Middle frontal gyrus (tissue), 1 donor: Measurements from ENCODE around the gene SCLY.
"Not testable (repeated sequence)": the region's sequence is repeated elsewhere in the genome, so short reads cannot be mapped to it uniquely, and the experiment has no call there.

Source experiments
- DNase-seq: peaks from one replicate; pipeline ENCODE4 v3.0.0-alpha.2; 2015; ENCODE audit warnings: low spot score; ENCODE audit errors: extremely low spot score

Gene SCLY, protein sequence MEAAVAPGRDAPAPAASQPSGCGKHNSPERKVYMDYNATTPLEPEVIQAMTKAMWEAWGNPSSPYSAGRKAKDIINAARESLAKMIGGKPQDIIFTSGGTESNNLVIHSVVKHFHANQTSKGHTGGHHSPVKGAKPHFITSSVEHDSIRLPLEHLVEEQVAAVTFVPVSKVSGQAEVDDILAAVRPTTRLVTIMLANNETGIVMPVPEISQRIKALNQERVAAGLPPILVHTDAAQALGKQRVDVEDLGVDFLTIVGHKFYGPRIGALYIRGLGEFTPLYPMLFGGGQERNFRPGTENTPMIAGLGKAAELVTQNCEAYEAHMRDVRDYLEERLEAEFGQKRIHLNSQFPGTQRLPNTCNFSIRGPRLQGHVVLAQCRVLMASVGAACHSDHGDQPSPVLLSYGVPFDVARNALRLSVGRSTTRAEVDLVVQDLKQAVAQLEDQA

DNA sequence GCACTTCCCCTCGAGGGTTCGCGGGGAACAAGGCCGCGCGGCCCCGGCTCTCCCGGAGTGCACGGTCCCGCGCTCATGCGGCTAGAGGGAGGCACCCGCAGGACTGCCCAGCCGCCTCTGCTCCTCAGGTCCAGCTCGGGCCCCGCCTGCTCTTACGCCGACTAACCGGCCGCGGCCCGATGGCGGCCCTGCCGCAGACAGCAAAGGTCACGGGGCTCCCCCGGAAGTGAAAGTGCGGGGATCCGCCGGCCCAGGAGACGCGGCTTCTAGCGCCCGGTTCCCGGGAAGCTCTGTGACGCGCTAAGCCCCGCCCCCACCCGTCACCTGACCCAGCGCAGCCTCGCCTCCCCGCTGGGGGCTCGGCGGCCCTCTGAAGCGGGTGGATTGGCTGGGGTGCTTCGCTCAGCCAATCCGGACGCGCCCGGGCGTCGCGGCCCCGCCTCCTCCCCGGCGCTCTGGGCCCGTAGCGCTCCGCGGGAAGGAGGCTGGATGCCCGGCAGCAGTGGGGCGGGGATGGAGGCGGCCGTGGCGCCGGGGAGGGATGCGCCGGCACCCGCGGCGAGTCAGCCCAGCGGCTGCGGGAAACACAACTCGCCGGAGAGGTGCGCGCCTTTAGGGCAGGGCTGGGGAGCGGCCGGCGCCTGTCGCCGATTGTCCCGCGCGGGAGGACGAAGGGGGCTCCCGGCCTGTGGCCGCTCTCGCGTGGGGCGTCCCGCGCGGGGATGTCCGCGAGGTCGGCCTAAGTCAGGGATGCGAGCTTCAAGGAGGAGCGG, at the start of gene SCLY:
SCLY (plus strand) TSS at position 460 of the 773 bp plus-strand sequence; CDS start at position 514, 54 bp downstream.
- DNase-seq = peak; percentile 97

- DNase-seq = no peak
Measured at GRCh38 chr2:238013806-238014205, 47.0 kb upstream of the SCLY start.

DNA sequence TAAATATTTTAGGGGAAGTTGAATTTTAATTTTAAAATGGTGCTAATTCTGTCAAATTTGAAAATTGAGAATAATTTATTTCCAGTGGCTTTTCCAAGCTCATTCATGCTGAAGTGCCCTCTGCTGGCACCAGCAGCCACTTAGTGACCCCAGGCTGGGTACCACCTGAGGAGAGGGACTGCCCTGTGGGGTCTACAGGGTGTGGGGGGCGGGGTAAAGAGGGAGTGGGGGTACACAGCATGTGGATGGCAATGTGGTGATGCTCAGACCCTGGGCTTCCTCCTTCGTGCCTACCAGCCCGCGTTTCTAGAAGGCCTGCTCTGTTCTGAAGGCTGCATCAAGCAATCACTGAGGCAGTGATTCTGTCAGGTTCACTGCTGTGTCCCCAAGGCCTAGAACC, 45.1 kb upstream of the SCLY start:
- DNase-seq = no peak

DNA sequence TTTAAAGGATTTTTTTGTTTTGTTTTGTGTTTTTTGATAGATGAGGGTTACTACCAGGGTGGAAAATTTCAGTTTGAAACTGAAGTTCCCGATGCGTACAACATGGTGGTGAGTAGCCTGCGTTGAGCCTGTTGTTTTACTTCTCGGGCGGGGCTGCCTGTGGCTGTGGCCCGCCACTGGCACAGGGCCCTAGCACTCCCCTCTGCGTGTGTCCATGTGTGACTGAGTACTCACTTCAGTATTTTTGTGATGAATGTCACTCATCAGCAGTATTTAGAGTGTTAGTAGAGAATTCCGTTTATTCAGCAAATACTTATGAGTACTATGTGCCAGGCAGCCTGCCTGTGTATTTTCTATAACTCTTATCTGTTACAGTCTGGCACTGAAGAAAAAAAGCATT, 44.3 kb upstream of the SCLY start:
- DNase-seq = no peak

- DNase-seq = no peak
Measured at GRCh38 chr2:238019962-238020361, 40.8 kb upstream of the SCLY start.

GRCh38 chr2:238020816-238021215, 40.0 kb upstream of the SCLY start:
- DNase-seq = no peak

DNA sequence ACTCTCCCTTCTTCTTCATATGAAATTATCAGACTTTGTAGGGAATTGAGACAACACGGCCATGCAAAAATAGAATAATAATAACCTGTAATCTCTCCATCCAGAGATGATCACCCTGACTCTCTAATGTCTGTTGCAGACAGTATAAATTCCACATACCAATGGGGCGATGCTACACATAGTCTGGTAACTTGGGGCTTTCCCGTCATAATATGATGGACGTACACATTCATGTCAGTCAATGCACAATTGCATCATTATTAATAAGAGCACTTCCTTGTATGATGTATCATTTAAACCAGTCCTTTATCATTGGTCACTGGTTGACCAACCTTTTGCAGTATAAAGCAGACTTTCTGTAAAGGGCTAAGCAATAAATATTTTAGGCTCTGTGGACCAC, 39.5 kb upstream of the SCLY start:
- no peak for DNase-seq

- no peak for DNase-seq
Measured at GRCh38 chr2:238022594-238023157, 38.1 kb upstream of the SCLY start.

DNA sequence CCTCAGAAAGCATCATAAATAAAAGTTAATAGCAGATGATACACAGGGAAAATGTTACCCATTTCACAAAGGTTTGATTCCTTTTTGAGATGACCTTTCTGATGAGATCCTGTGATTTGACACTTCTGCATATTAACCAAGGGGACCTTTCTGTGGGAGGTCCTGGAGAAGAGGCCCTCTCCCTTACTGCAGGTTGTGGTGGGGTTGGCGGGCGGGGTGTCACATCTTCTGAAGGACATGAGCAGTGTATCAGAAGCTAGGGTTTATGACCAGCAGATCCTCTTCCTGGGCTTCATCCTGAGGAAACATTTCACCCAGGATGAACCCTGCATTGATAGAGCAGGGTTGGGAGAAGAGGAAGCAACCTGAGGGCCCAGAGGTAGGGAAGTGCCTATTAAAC, 37.2 kb upstream of the SCLY start:
- DNase-seq = no peak

DNA sequence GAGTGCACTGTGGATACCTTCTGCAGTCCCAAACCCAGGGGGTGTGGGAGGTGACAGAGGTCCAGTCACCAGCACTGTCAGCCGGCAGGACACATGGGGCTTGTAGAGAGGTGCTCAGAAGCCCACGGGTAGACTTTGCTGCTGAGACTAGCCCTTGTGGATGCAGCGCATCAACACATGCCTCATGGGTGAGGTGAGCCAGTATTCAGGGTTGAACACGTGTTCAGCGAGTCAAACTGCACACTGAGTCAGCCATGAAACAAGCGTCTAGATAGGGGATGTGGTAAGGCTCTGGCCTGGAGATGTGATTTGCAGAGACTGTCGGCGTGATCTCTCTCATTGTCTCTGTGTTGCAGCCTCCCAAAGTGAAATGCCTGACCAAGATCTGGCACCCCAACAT, 35.8 kb upstream of the SCLY start:
- no peak for DNase-seq

DNA sequence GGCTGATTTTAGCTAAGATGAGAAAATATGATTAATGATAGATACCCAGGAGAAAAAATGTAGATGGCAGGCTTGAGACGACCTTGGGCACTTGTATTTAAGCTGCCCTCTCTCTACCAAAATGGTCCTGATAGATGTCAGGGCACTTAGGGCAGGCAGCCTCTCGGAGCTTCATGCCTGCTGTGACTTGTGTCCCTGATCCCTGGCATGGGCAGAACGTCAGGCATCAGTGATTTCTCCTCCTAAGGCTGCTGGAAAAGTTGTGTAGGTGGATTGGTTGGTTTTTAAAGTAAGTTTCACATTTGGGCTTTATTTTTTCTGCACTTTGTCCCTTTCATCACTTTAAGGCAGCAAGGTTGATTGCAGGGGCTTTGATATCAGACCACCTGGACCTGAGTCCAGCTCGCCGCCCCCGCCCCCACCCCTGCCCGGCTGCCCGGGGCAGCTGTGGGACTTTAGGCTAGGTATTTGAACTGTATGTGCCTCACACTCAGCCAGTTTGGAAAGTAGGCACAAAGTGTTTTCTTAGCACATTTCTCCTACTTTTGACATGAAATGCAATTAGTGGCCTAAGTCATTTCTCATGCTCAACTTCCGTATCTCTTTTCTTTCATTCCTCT, 35.0 kb upstream of the SCLY start:
- DNase-seq = no peak

DNA sequence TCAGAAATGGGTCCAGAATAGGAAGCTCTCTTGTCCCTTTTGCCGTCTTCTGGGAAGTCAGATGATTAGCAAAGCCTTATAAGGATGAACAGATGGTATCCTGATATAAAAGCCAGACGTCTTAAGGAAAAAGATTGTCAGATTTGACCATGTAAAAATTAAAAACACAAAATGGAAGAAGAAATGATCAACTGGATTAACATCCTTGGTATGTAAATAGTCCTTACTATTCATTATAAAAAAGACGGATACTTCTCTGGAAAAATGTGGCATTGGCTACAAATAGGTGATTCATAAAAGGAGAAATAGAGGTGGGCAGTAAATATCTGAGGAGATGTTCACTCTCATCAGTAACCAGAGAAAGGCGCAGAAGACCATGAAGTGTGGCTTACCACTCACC, 33.7 kb upstream of the SCLY start:
- no peak for DNase-seq

DNA sequence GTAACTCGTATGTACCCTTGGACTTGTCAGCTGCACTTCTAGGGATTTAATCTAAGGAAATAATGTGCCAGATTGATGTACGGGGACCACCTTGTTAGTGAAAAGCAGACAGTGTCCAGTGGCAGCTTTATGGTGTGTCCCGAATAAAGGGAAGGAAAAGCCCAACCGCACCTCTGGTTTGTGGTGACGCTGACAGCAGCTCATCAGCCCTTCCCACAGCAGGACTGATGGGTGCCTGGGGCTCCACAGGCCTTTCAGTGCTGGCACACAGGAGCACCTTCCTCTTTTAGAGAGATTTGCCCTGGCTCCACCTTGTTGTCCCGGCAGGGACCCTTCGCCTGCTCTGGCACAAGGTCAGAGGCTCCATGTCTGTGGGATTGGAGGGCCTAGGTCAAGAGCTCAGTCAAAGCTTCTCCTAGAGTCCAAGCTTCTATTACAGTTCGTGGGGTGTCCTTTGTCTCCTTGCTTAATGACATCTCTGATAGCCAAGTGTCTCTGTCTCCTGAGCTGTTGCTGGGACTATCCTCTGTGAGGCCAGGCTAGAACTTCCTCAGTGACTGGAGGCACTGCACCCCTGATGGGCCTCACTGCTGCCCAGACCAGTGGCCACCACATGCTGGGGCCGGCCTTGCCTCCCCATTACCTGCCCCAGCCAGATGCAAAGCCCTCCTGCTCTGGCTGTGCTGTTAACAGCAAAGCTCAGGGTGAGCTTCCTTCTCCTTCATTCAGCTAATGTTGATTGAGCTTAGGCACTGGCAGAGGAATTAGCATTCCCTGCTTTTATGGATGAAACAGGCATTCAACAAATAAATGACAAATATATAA, 33.0 kb upstream of the SCLY start:
- no peak for DNase-seq

GRCh38 chr2:238029853-238030252, 30.9 kb upstream of the SCLY start:
- no peak for DNase-seq

GRCh38 chr2:238030422-238031155, 30.2 kb upstream of the SCLY start:
- no peak for DNase-seq

- no peak for DNase-seq
Measured at GRCh38 chr2:238031751-238032150, 29.1 kb upstream of the SCLY start.

DNA sequence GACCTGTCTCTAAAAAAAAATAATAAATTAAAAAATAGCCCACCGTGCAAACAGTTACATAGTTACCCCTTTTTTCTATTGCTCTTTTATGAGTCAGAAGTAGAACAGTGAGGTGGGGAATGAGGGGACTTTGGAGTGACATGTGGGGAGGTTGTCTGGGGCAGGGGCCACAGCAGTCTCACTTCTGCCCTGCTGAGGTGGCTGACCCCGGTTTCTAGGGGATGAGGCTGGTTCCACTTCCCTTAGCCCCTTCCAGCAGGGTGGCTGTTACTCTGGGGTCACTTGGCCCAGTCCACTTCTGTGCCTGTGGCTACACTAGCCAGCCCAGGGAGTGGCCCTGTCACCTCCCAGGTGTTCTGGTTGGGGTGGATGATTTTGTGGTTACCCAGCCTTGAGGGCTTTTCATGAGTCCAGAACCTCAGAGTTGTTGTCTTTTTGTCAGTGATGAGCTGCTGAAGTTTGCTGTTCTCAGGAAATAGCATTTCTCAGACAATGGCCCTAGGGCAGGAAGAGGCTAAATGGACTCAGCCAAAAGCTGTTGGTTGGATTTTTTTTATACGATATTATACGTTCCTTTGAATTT, 28.0 kb upstream of the SCLY start:
- no peak for DNase-seq

DNA sequence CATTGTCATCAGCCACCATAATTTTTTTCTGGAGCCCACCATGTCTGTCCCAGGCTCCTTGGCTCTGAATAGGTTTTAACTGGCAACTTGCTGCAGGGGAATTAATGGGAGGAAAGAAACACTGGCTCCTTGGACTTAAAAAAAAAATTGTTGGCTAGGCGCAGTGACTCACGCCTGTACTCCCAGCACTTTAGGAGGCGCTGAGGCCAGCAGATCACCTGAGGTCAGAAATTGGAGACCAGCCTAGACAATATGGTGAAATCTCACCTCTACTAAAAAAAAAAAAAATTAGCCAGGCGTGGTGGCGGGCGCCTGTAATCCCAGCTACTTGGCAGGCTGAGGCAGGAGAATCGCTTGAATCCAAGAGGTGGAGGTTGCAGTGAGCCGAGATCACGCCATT, 26.8 kb upstream of the SCLY start:
- DNase-seq = not testable (repeated sequence)

GRCh38 chr2:238038203-238038602, 22.6 kb upstream of the SCLY start:
- no peak for DNase-seq

GRCh38 chr2:238039151-238039550, 21.6 kb upstream of the SCLY start:
- DNase-seq = no peak
